Hair follicle dermal papilla cell (primary cell): ENCODE measurements around the gene ATP6V0E2. TPM values are rescaled to one million over a fixed set of nuclear protein-coding genes. Genes with fewer than 3 reads are reported as not detected.

Experiments used
- small RNA-seq: library from RNA; depleted of rRNA; stranded (forward); fragments of <200 nt; gene quantifications from one replicate; pipeline ENCODE3, GENCODE V24; 2012
- total RNA-seq: library from RNA; depleted of rRNA; stranded (reverse); fragments of >200 nt; gene quantifications from 2 replicates; pipeline ENCODE4 v1.2.3, GENCODE V29; 2012

ATP6V0E2 gene
- 10.9 and 16.7 TPM in 2 replicates for total RNA-seq

GRCh38 chr7:149873074-149873969 is at the start of gene ATP6V0E2:
Gene ATP6V0E2, plus strand, starts transcription at chr7:149873969. Its CDS starts 97 bp downstream, at chr7:149874066.

GRCh38 chr7:149838224-149838991 is 35.4 kb upstream of the ATP6V0E2 start, which contains the start of gene ZNF862:
Gene ZNF862, plus strand, starts transcription at chr7:149838375. Its CDS starts 237 bp downstream, at chr7:149838612.

Small RNA genes lying within 50 kb of the gene (small RNA-seq; reads per million reads assigned to genes)
- not detected for gene AC093458.1

Other genes starting within 250 kb of the ATP6V0E2 start
- 0.36 and 1.5 TPM in 2 replicates for gene ZNF467, start 100.4 kb upstream of the ATP6V0E2 start, total RNA-seq
- gene ZNF862, start 35.6 kb upstream of the ATP6V0E2 start, total RNA-seq = 7.3 and 13.3 TPM in 2 replicates